Stomach (tissue), 9 donors: ENCODE data around the gene RGS6. TPM values are rescaled to one million over a fixed set of nuclear protein-coding genes. Genes with fewer than 3 reads are reported as not detected.

ENCODE experiments used
- DNase-seq, 2 donors: peaks; one replicate each; pipeline versions ENCODE4 v3.0.0 to v3.0.0-alpha.2; 2013 to 2019
- H3K27ac ChIP-seq, 5 donors: fragments of 200-600 bp in 4 of 5; sonication (generic) in 4 of 5; one replicate each; pipeline ENCODE4 v1.5.1; 2013 to 2019; ENCODE audit warnings: mild to moderate bottlenecking in 1 of 5, moderate library complexity in 1 of 5
- H3K27me3 ChIP-seq, 3 donors: fragments of 200-600 bp; sonication (generic); one replicate each; pipeline ENCODE4 v1.5.1; 2017 to 2019; ENCODE audit warnings: mixed run types in 1 of 3
- H3K36me3 ChIP-seq, 4 donors: fragments of 200-600 bp; sonication (generic); 1 replicate in 3 of 4; 2 replicates in 1 of 4; pipeline ENCODE4 v1.5.1; 2016 to 2019
- H3K4me1 ChIP-seq, 4 donors: fragments of 200-600 bp; sonication (generic); one replicate each; pipeline ENCODE4 v1.5.1; 2016 to 2019
- H3K4me3 ChIP-seq, 4 donors: fragments of 200-600 bp; sonication (generic) in 3 of 4; one replicate each; pipeline ENCODE4 v1.5.1; 2016 to 2019; ENCODE audit warnings: mild to moderate bottlenecking in 1 of 4
- H3K9me3 ChIP-seq, 4 donors: fragments of 200-600 bp; sonication (generic); one replicate each; pipeline ENCODE4 v1.5.1; 2016 to 2019
- EP300 ChIP-seq: sonication (generic); formaldehyde crosslinking; IDR thresholded peaks from one replicate; pipeline ENCODE4 v1.6.1; 2017; ENCODE audit warnings: antibody characterized with exemption
- POLR2A ChIP-seq, 4 donors: fragments of 450-650 bp; IDR thresholded peaks; one replicate each; pipeline ENCODE4 v1.6.1; 2016; ENCODE audit warnings: antibody characterized with exemption in 4 of 4, control low read depth in 2 of 4, mild to moderate bottlenecking in 1 of 4, moderate library complexity in 1 of 4
- POLR2AphosphoS5 ChIP-seq, 3 donors: sonication (generic); formaldehyde crosslinking; IDR thresholded peaks; one replicate each; pipeline ENCODE4 v1.6.1; 2016; ENCODE audit warnings: antibody characterized with exemption in 3 of 3
- WGBS, 5 donors: extraction: QIAGEN DNeasy Blood & Tissue Kit in 3 of 5; methylation state at CpG; one replicate each; pipeline versions ENCODE4 v1.1.5 to v1.1.7; 2013 to 2018; 5-methylcytosine and 5-hydroxymethylcytosine counted together
- intact Hi-C: fragments of 100-400 bp; cut with DNase I; formaldehyde crosslinking; loops from one replicate; pipeline ENCODE4 v1.15.1; 2023; ENCODE audit warnings: low total_unique reads
- polyA plus RNA-seq, 3 donors: library from polyadenylated mRNA; stranded (reverse); fragments of 200-250 nt; gene quantifications; one replicate each; pipeline ENCODE4 v1.2.3, GENCODE V29; 2013
- total RNA-seq, 5 donors: library from RNA; depleted of rRNA; stranded (reverse); fragments of >200 nt; gene quantifications; one replicate each; pipeline versions ENCODE4 v1.1.0 to v1.2.3, GENCODE V29; 2014 to 2016
- TF ChIP-seq, protein P1 (sequence below), 7 experiments: fragments of 450-650 bp in 4 of 7; fragments of 200-600 bp in 3 of 7; sonication (generic) in 3 of 7; IDR thresholded peaks; one replicate each; pipeline ENCODE4 v1.5.1; 2016 to 2019; ENCODE audit warnings: antibody characterized with exemption in 7 of 7, control low read depth in 2 of 7, mild to moderate bottlenecking in 1 of 7
- donor health status: healthy with polysubstance abuse.
- donor health status: Bipolar disorder and iron deficiency.
- donor health status: healthy.

RGS6 gene
- total and polyA plus RNA-seq, 8 donors: 0.25 to 18.0 (median 0.92) TPM; not detected in 1

DNA sequence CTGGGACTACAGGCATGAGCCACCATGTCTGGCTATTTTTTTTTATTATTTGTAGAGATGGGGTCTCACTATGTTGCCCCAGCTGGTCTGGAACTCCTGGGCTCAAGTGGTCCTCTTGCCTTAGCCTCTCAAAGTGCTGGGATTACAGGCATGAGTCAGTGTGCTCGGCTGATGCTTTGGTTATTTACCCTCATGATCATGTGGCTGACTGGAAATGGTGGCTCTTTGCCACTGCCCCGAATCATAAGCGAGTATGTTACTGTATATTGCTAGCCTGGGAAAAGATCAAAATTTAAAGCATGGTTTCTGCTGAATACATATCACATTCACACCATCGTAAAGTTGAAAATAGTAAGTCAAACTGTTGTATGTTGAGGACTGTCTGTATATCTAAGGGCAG is 101.1 kb downstream of the RGS6 start:
- no peaks in the 10 kb centered on the region for H3K27me3 ChIP-seq
- intact Hi-C loops: no loop called here
- no peak overlapping the region for H3K4me3 ChIP-seq
- TF ChIP-seq, protein P1, sequence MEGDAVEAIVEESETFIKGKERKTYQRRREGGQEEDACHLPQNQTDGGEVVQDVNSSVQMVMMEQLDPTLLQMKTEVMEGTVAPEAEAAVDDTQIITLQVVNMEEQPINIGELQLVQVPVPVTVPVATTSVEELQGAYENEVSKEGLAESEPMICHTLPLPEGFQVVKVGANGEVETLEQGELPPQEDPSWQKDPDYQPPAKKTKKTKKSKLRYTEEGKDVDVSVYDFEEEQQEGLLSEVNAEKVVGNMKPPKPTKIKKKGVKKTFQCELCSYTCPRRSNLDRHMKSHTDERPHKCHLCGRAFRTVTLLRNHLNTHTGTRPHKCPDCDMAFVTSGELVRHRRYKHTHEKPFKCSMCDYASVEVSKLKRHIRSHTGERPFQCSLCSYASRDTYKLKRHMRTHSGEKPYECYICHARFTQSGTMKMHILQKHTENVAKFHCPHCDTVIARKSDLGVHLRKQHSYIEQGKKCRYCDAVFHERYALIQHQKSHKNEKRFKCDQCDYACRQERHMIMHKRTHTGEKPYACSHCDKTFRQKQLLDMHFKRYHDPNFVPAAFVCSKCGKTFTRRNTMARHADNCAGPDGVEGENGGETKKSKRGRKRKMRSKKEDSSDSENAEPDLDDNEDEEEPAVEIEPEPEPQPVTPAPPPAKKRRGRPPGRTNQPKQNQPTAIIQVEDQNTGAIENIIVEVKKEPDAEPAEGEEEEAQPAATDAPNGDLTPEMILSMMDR (IDR thresholded peaks at IDR 0.05): no peak
- TF ChIP-seq EP300 (no peak), POLR2A (IDR thresholded peaks at IDR 0.05) (no peak), POLR2AphosphoS5 (IDR thresholded peaks at IDR 0.05) (no peak)
- 72 to 81% (median 73%) methylated on average over 4 of the region's 4 CpGs for WGBS, 5 donors
- H3K36me3 ChIP-seq: no peaks in the 10 kb centered on the region
- no peaks in the 10 kb centered on the region for H3K4me1 ChIP-seq
- H3K9me3 ChIP-seq: peaks cover 0 to 22% (median 2%) of the 10 kb centered on the region in 4 donors
- DNase-seq: no peak
- H3K27ac ChIP-seq: no peak overlapping the region

DNA sequence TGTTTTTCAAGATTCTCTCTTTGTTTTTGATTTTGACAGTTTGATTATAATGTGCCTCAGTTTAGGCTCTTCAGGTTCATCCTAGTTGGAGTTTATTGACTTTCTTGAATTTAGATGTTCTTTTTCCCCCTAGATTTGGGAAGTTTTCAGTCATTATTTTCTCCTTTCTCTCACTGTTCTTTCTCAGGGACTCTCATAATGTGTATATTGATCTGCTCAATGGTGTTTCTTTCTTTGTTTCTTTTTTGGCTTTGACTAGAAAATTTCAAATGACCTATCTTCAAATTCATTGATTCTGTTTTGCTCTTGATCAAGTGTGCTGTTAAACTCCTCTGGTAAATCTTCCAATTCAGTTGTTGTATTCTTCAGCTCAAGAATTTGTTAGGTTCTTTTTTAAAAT is 108.3 kb downstream of the RGS6 start:
- Histone ChIP-seq H3K27me3 (no peaks in the 10 kb centered on the region), H3K4me3 (no peak overlapping the region), H3K36me3 (no peaks in the 10 kb centered on the region), H3K4me1 (no peaks in the 10 kb centered on the region), H3K27ac (no peak overlapping the region), H3K9me3 (peaks cover 0 to 25% (median 13%) of the 10 kb centered on the region in 4 donors)
- no peak for TF ChIP-seq EP300
- TF ChIP-seq, protein P1 (IDR thresholded peaks at IDR 0.05): no peak
- DNase-seq: no peak
- intact Hi-C loops: no loop called here

DNA sequence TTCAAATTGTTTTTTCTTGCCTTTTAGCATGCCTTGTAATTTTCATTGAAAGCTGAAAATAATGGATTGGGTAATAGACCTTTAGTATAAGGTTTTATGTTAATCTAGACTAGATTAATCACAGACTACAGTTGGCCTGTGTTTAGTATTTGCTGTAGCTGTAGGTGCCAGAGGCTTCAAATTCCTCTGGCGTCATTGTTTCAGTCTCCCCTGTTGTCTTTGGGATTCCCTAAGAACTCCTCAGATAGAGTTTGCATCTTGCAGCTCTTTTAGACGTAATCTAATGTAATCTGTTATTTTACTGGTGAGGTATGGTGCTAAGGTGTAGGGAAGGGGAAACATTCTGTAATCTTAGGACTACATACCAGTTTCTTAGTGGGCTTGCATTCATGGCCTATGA is 113.0 kb downstream of the RGS6 start:
- intact Hi-C loops: no loop called here

DNA sequence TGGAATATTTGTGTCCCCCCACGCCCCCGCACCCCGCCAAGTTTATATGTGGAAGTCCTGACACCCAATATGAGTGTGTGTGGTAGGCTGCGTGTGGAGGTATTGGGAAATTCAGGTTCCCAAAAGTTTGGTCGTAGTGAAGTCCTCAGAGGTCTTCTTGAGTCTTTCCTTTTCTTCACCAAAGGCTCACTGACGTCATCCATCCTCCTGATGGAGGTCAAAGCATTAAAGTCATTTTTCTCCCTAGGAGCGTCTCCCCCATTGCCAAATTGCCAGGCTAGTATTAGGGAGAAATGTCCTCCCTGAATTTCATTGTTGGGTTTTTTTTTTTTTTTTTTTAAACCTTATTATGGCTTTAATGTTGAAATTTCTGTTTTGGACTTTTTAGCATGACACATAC is 113.7 kb downstream of the RGS6 start:
- no peak for DNase-seq
- intact Hi-C loops: no loop called here
- H3K27me3 ChIP-seq: no peaks in the 10 kb centered on the region
- no peaks in the 10 kb centered on the region for H3K4me1 ChIP-seq
- H3K27ac ChIP-seq: no peak overlapping the region
- peaks cover 0 to 7% (median 7%) of the 10 kb centered on the region in 4 donors for H3K9me3 ChIP-seq
- H3K36me3 ChIP-seq: no peaks in the 10 kb centered on the region
- WGBS, 5 donors: 75 to 90% (median 84%) methylated on average over 7 of the region's 7 CpGs
- no peak for TF ChIP-seq POLR2AphosphoS5 (IDR thresholded peaks at IDR 0.05)
- H3K4me3 ChIP-seq: no peak overlapping the region

More for the DNA sequence above, 113.0 kb downstream of the RGS6 start:
- Histone ChIP-seq H3K4me3 (no peak overlapping the region), H3K9me3 (peaks cover 0 to 13% (median 11%) of the 10 kb centered on the region in 4 donors), H3K27ac (no peak overlapping the region), H3K27me3 (no peaks in the 10 kb centered on the region), H3K36me3 (no peaks in the 10 kb centered on the region), H3K4me1 (no peaks in the 10 kb centered on the region)
- TF ChIP-seq, protein P1 (IDR thresholded peaks at IDR 0.05): no peak
- no peak for TF ChIP-seq POLR2A (IDR thresholded peaks at IDR 0.05)
- TF ChIP-seq POLR2AphosphoS5 (IDR thresholded peaks at IDR 0.05): no peak
- TF ChIP-seq EP300: no peak
- WGBS, 5 donors: 61 to 76% (median 68%) methylated on average over 2 of the region's 2 CpGs
- DNase-seq: no peak

DNA sequence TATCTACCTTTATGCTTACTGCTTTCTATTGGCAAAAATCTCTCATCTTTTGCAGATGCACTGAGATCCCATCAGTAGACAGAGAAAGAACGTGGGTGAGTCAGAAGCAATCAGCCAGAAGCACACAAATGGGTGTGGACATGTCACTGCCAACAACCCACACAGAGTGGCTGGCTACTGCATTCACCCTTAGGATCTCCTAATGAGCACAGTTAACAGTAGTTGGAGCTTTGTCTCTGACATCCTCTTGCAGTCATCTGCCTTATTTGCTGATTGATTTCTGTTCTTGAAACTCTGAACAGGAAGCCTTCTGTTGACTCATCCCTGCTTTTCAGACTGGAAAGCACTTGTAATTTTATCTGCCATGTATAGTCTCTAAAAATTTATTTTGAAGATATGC is 117.2 kb downstream of the RGS6 start:
- no peak for DNase-seq
- Histone ChIP-seq H3K4me3 (no peak overlapping the region), H3K36me3 (no peaks in the 10 kb centered on the region), H3K27me3 (no peaks in the 10 kb centered on the region), H3K27ac (no peak overlapping the region), H3K9me3 (no peaks in the 10 kb centered on the region), H3K4me1 (no peaks in the 10 kb centered on the region)
- intact Hi-C loops: no loop called here
- TF ChIP-seq POLR2AphosphoS5 (IDR thresholded peaks at IDR 0.05): no peak
- TF ChIP-seq, protein P1 (IDR thresholded peaks at IDR 0.05): no peak
- WGBS, 5 donors: 17 to 54% (median 35%) methylated on average over 1 of the region's 1 CpG
